Activated CD4-positive, alpha-beta memory T cell treated with anti-CD3 and anti-CD28 coated beads for 36 hours (primary cell): ENCODE results near the gene CLMP. TPM values are rescaled to one million over a fixed set of nuclear protein-coding genes. Genes with fewer than 3 reads are reported as not detected.

Source experiments
- CTCF ChIA-PET: fragments of 350-600 bp; sonication (Branson Sonifier 250); formaldehyde crosslinking; loops from one replicate; lab custom pipeline; 2021; ENCODE audit warnings: antibody characterized with exemption, inconsistent platforms; lab: Charles Lee
- POLR2A ChIA-PET: fragments of 350-600 bp; sonication (Branson Sonifier 250); formaldehyde crosslinking; loops from one replicate; lab custom pipeline; 2021; ENCODE audit warnings: antibody characterized with exemption; lab: Charles Lee
- DNase-seq: peaks from one replicate; pipeline ENCODE4 v3.0.0-alpha.2; 2020
- H3K27ac Mint-ChIP-seq: one replicate; pipeline ENCODE4 v1.8.0; 2021; ENCODE audit warnings: mixed read lengths
- H3K27me3 Mint-ChIP-seq: one replicate; pipeline ENCODE4 v1.8.0; 2021; ENCODE audit warnings: mixed read lengths
- H3K36me3 Mint-ChIP-seq: one replicate; pipeline ENCODE4 v1.8.0; 2021; ENCODE audit warnings: mixed read lengths
- H3K4me1 Mint-ChIP-seq: one replicate; pipeline ENCODE4 v1.8.0; 2021; ENCODE audit warnings: low read depth, mixed read lengths
- H3K4me3 Mint-ChIP-seq: one replicate; pipeline ENCODE4 v1.8.0; 2021; ENCODE audit warnings: mild to moderate bottlenecking, mixed read lengths
- H3K9me3 Mint-ChIP-seq: one replicate; pipeline ENCODE4 v1.8.0; 2021; ENCODE audit warnings: mixed read lengths
- intact Hi-C: fragments of 100-400 bp; cut with micrococcal nuclease; formaldehyde crosslinking; loops from one replicate; pipeline ENCODE4 v1.15.1; 2023
- total RNA-seq, 2 experiments: library from RNA; stranded (reverse); gene quantifications; one replicate each; pipeline ENCODE4 v1.2.3, GENCODE V29; 2021

The CLMP gene
- total RNA-seq, 2 experiments from 2014 or later = 0.31 to 0.44 TPM

DNA sequence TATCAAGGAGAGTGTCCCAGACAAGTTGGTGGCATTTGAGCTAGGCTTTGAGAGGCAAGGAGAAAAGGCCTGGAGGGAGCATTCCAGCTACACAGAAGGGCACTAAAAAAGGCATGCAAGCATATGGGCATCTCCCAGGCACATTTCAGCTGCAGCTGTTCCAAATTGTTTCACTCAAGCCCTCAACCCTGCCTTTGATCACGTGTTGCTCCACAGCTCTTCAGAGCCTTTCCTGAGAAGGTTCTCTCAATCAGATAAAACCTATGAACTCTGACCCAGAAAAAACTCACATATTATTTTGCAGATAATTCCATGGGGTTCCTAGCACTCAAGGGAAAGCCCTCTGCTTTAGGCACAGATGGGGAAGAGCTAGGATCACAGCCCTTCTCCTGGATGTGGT, 108.7 kb downstream of the CLMP start:
- peaks cover 61% of the 10 kb centered on the region for H3K4me1 Mint-ChIP-seq
- ChIA-PET POLR2A (interaction anchor here (0.9 to 2.3 kb wide), 5 partner anchors 17 to 29 kb away, joined by 3 to 6 read pairs (median 4); no protein-coding TSS in a partner anchor), CTCF (interaction anchor here (1.7 to 2.3 kb wide), 2 partner anchors 32 to 161 kb away, joined by 5 to 6 read pairs; no protein-coding TSS in a partner anchor)
- intact Hi-C loops = no loop called here
- no peak overlapping the region for H3K4me3 Mint-ChIP-seq
- H3K36me3 Mint-ChIP-seq = no peaks in the 10 kb centered on the region
- H3K27me3 Mint-ChIP-seq = no peaks in the 10 kb centered on the region
- no peaks in the 10 kb centered on the region for H3K9me3 Mint-ChIP-seq
- no peak for DNase-seq
- H3K27ac Mint-ChIP-seq = peak overlapping the region; percentile 64

DNA sequence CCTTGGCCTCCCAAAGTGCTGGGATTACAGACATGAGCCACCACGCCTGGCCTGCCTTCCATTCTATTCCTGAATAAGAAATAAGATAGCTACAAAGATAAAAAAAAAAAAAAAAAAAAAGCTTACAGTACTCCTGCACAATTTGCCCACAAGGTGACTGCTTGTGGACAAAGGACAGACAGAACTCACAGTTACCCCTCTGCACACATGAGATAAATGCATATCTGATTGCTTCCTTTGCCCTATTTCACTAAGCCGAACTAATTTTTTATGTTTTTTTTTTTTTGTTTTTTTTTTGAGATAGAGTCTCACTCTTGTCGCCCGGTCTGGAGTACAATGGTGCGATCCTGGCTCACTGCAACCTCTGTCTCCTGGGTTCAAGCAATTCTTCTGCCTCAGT, 109.6 kb downstream of the CLMP start:
- intact Hi-C loops = no loop called here
- H3K27ac Mint-ChIP-seq = no peak overlapping the region
- POLR2A ChIA-PET = interaction anchor here (0.6 to 2.3 kb wide), 5 partner anchors 9 to 28 kb away, joined by 3 to 6 read pairs (median 4); no protein-coding TSS in a partner anchor

DNA sequence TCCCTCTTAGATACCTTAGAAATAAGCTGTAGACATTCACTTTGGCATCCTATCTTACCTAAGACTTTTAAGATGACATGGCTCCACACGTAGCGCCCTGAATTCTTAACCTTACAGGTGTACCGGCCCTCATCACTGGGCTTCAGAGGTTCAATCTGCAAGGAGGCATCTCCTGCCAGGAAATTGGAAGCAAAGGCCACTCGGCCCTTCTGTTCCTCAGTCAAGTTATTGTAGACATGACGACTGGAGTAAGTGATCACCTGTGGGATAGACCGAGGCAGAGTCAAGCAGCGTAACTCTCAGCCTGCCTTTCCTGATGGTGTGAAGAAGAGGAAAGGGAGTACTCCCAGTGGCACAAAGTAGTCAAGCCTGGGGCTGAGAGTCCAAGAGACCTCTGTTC, 110.6 kb downstream of the CLMP start:
- H3K4me3 Mint-ChIP-seq = no peak overlapping the region
- no peaks in the 10 kb centered on the region for H3K36me3 Mint-ChIP-seq
- H3K4me1 Mint-ChIP-seq = peaks cover 63% of the 10 kb centered on the region
- CTCF ChIA-PET = interaction anchor here (1.6 to 2.3 kb wide), 2 partner anchors 19 to 163 kb away, joined by 6 to 12 read pairs; no protein-coding TSS in a partner anchor
- no peak for DNase-seq
- POLR2A ChIA-PET = interaction anchor here (2.0 kb wide), 1 partner anchor 22 kb away, joined by 14 read pairs; the partner anchor contains the start of gene HSPA8
- peak overlapping the region; percentile 51 for H3K27ac Mint-ChIP-seq
- intact Hi-C loops = no loop called here
- H3K27me3 Mint-ChIP-seq = no peaks in the 10 kb centered on the region
- no peaks in the 10 kb centered on the region for H3K9me3 Mint-ChIP-seq

More for the DNA sequence above, 109.6 kb downstream of the CLMP start:
- Mint-ChIP-seq H3K36me3 (no peaks in the 10 kb centered on the region), H3K27me3 (no peaks in the 10 kb centered on the region), H3K9me3 (no peaks in the 10 kb centered on the region), H3K4me1 (peaks cover 60% of the 10 kb centered on the region), H3K4me3 (no peak overlapping the region)
- CTCF ChIA-PET = interaction anchor here (1.0 to 2.3 kb wide), 4 partner anchors 17 to 162 kb away, joined by 3 to 6 read pairs (median 5); no protein-coding TSS in a partner anchor
- no peak for DNase-seq

DNA sequence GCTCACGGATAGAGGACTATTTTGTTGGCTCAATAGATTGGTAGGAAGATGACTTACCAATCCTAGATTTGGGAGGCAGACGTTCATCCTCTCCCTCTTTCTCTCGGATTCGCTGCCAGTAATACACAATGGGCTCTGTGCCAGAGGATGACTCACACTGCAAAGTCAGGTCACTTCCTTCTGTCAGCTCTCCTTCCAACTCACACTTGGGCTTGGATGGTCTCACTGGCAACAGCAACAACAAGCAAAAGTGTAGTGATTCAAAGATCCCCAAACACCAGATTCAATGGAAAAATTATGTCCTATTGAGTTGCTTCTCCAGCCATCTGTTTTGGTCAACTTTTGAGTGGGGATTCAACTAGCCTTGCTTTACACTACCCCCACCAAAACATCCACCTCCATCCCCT, 111.4 kb downstream of the CLMP start:
- H3K4me1 Mint-ChIP-seq = peaks cover 63% of the 10 kb centered on the region

DNA sequence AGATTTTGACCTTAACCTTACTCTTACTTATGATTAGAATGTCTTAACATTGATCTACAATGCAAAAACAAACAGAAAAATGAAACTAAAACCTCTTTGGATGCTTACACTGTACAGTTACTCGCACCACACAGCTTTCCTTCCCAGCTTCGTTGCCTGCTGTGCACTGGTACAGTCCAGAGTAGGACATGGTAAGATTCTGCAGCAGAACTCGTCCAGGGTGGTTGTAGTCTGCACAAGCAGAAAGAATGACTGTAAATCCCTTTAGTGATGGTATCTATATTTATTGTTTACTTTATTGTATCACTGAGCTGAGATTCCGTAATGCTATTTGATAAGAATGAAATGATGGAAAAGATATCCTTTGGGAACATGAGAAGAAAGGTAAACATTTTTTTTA, 112.1 kb downstream of the CLMP start:
- no peaks in the 10 kb centered on the region for H3K27me3 Mint-ChIP-seq
- H3K4me3 Mint-ChIP-seq = peak overlapping the region; percentile 23
- H3K9me3 Mint-ChIP-seq = no peaks in the 10 kb centered on the region
- H3K27ac Mint-ChIP-seq = peak overlapping the region; percentile 85
- intact Hi-C loops = loop anchor here (1.0 to 2.0 kb wide), 2 partner anchors 13 to 20 kb away; partner anchors contain the start of gene HSPA8
- no peaks in the 10 kb centered on the region for H3K36me3 Mint-ChIP-seq
- ChIA-PET POLR2A (interaction anchor here (0.7 to 2.2 kb wide), 4 partner anchors 13 to 23 kb away, joined by 3 to 14 read pairs (median 8); partner anchors contain the start of gene HSPA8), CTCF (interaction anchor here (1.5 to 1.7 kb wide), 3 partner anchors 13 to 21 kb away, joined by 4 to 12 read pairs (median 7); no protein-coding TSS in a partner anchor)
- peaks cover 59% of the 10 kb centered on the region for H3K4me1 Mint-ChIP-seq
- DNase-seq = no peak

More for the DNA sequence above, 111.4 kb downstream of the CLMP start:
- no peaks in the 10 kb centered on the region for H3K9me3 Mint-ChIP-seq
- intact Hi-C loops = loop anchor here (1.0 to 2.0 kb wide), 2 partner anchors 13 to 21 kb away; partner anchors contain the start of gene HSPA8
- CTCF ChIA-PET = interaction anchor here (1.5 to 1.7 kb wide), 3 partner anchors 14 to 20 kb away, joined by 4 to 12 read pairs (median 7); no protein-coding TSS in a partner anchor
- no peaks in the 10 kb centered on the region for H3K27me3 Mint-ChIP-seq
- DNase-seq = peak; percentile 91
- no peaks in the 10 kb centered on the region for H3K36me3 Mint-ChIP-seq
- POLR2A ChIA-PET = interaction anchor here (0.7 to 2.2 kb wide), 4 partner anchors 13 to 24 kb away, joined by 3 to 14 read pairs (median 8); partner anchors contain the start of gene HSPA8
- H3K4me3 Mint-ChIP-seq = peak overlapping the region; percentile 58
- H3K27ac Mint-ChIP-seq = peak overlapping the region; percentile 85

DNA sequence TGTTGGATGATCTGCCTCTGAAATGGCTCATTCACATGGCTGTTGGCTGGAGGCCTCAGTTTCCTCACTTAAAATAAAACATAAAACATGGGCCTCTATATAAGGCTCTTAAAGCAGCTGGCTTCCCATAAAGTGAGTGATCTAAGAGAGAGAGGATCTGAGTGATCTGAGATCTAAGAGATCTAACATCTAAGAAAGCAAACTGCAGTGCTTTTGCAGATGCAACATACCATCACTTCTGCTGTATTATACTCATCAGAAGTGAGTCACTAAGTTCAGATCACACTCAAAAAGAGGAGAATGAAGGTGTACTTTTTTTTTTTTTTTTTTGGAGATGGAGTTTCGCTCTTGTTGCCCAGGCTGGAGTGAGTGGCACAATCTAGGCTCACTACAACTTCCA, 115.0 kb downstream of the CLMP start:
- intact Hi-C loops = no loop called here
- Mint-ChIP-seq H3K4me1 (peaks cover 43% of the 10 kb centered on the region), H3K36me3 (no peaks in the 10 kb centered on the region), H3K9me3 (no peaks in the 10 kb centered on the region), H3K27me3 (no peaks in the 10 kb centered on the region), H3K27ac (peak overlapping the region; percentile 74), H3K4me3 (no peak overlapping the region)
- CTCF ChIA-PET = interaction anchor here (0.8 to 2.5 kb wide), 5 partner anchors 23 to 181 kb away, joined by 3 to 9 read pairs (median 4); no protein-coding TSS in a partner anchor
- POLR2A ChIA-PET = interaction anchor here (0.8 to 1.8 kb wide), 3 partner anchors 12 to 20 kb away, joined by 3 to 6 read pairs (median 3); partner anchors contain the start of gene HSPA8
- no peak for DNase-seq

DNA sequence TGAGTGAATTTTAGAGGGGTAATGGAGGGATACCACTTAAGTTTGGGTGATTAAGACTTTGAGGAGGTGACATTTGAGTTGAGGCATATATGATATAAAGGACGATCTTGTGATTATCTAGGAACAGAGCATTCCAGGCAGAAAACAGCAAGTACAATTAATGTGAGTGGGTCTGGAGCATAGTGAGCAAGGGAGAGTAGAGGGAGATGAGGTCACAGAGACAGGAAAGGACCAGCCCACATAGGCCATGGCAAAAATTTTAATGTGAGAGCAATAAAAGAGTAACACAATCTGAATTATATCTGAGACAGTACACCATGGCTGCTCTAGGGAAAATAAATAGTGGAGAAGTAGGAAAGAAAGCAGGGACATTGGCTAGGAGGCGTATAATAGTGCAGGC, 118.6 kb downstream of the CLMP start:
- Mint-ChIP-seq H3K4me1 (peaks cover 37% of the 10 kb centered on the region), H3K36me3 (peaks cover 2% of the 10 kb centered on the region), H3K4me3 (no peak overlapping the region), H3K27ac (no peak overlapping the region), H3K27me3 (no peaks in the 10 kb centered on the region), H3K9me3 (no peaks in the 10 kb centered on the region)
- POLR2A ChIA-PET = no interaction called here
- intact Hi-C loops = no loop called here
- CTCF ChIA-PET = no interaction called here
- DNase-seq = no peak

DNA sequence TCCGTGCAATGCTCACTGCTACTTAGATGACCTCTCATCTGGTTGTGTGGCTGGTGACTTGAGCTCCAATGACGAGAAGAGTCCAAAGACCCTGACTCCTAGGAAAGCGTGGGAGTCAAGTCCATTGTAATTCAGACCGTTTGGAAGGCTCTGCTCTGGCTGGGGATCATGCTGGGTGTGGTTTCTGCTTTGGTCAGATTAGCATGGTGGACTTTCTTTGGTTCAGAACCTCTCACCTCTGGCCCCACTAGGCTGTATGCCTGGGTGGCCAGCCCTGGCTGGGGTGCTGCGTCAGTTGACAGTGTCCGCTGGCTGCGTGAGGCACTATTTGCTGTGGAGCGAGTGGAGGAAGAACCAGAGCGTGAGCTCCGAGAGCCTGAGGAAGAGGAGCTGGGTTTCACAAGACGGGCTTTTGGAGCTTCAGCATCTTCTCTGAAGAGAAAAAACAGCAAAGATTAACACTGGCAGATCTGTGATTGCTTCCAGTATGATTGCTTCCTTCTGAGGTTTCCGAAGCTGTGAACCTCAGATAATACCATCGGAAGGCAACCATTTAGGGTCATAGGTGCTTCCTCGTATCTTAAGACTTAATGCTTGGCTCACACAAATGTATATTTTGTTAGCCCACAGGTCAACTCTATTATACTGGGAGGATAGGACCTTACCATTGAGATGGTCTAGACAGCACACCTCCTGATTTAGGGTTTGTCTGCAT, 121.5 kb downstream of the CLMP start:
- H3K9me3 Mint-ChIP-seq = no peaks in the 10 kb centered on the region
- no peak overlapping the region for H3K4me3 Mint-ChIP-seq
- peaks cover 2% of the 10 kb centered on the region for H3K36me3 Mint-ChIP-seq
- intact Hi-C loops = no loop called here
- CTCF ChIA-PET = interaction anchor here (1.0 to 2.0 kb wide), 4 partner anchors 10 to 406 kb away, joined by 3 to 6 read pairs (median 5); no protein-coding TSS in a partner anchor
- DNase-seq = no peak
- POLR2A ChIA-PET = interaction anchor here (0.6 to 8.6 kb wide), 2 partner anchors 15 to 19 kb away, joined by 5 to 202 read pairs; partner anchors contain the start of gene HSPA8
- H3K27me3 Mint-ChIP-seq = no peaks in the 10 kb centered on the region
- H3K4me1 Mint-ChIP-seq = peaks cover 50% of the 10 kb centered on the region
- H3K27ac Mint-ChIP-seq = peak overlapping the region; percentile 52

DNA sequence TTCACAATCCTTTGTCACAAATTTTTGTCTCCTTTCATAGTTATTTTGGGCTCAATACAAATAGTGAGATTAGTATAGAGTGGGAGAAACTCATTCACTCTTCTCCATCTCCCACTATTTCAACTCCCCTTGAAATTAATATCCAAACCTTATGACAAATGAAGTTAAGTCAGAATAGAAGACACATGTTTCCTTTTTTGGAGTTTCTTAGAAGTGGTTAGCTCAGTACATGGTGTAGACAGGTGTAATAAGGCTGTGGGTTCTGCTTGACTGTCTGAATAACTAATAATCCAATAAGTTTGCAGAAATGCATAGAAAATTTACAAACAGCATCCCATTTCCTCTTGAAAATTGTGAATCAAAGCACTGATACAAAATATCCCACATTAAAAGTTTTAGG, 122.3 kb downstream of the CLMP start:
- Mint-ChIP-seq H3K27me3 (no peaks in the 10 kb centered on the region), H3K4me1 (peaks cover 53% of the 10 kb centered on the region), H3K27ac (peak overlapping the region; percentile 52), H3K9me3 (no peaks in the 10 kb centered on the region), H3K4me3 (no peak overlapping the region), H3K36me3 (peaks cover 2% of the 10 kb centered on the region)
- CTCF ChIA-PET = interaction anchor here (0.9 to 2.0 kb wide), 5 partner anchors 9 to 407 kb away, joined by 3 to 6 read pairs (median 4); no protein-coding TSS in a partner anchor
- no peak for DNase-seq
- POLR2A ChIA-PET = interaction anchor here (0.6 to 8.6 kb wide), 2 partner anchors 14 to 20 kb away, joined by 5 to 202 read pairs; partner anchors contain the start of gene HSPA8
- intact Hi-C loops = no loop called here

DNA sequence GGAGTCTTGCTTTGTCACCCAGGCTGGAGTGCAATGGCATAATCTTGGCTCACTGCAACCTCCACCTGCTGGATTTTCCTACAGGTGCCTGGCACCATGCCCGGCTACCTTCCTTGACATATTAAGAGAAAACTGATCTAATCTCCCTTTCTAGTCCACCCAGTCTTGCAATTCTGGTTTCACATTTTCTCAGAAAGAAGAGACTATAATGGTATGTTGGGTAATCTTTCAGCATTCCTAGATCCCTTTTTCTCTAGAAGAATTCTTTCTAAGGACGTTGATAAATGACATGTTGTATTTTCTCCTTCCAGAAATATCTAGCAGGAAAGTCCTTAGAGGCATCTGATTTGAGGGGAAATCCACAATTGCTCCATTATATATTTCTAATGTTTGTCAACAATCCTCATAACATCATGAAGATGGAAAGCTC, 122.7 kb downstream of the CLMP start:
- H3K27ac Mint-ChIP-seq = no peak overlapping the region
- no peak overlapping the region for H3K4me3 Mint-ChIP-seq
- no peaks in the 10 kb centered on the region for H3K27me3 Mint-ChIP-seq
- ChIA-PET CTCF (interaction anchor here (0.9 to 1.8 kb wide), 4 partner anchors 16 to 407 kb away, joined by 3 to 6 read pairs (median 4); no protein-coding TSS in a partner anchor), POLR2A (interaction anchor here (8.6 kb wide), 1 partner anchor 14 kb away, joined by 202 read pairs; the partner anchor contains the start of gene HSPA8)
- no peak for DNase-seq
- H3K36me3 Mint-ChIP-seq = peaks cover 2% of the 10 kb centered on the region
- intact Hi-C loops = no loop called here
- peaks cover 53% of the 10 kb centered on the region for H3K4me1 Mint-ChIP-seq
- no peaks in the 10 kb centered on the region for H3K9me3 Mint-ChIP-seq
